Stimulated activated naive B cell treated with anti-CD40 and anti-IgM and Interleukin-4, amounts not matched to agents 10 μg/mL and 1 μg/mL and 100 μg/mL, for 72 hours (primary cell): ENCODE results near the gene DNAAF8.
A peak's percentile ranks its signal among the peaks of the same experiment; 100 is the strongest.
"Not testable (repeated sequence)": the region's sequence is repeated elsewhere in the genome, so short reads cannot be mapped to it uniquely, and the experiment has no call there.

ENCODE experiments used
- ATAC-seq, 2 donors: fragments of 150-1000 bp; cut with Tn5 transposase; replicated peaks; 2 replicates each; pipeline ENCODE4 v1.10.0; 2021; ENCODE audit warnings: moderate library complexity in 1 of 2
- DNase-seq: peaks from one replicate; pipeline ENCODE4 v3.0.0; 2021
- H3K27ac Mint-ChIP-seq: one replicate; pipeline ENCODE4 v1.8.0; 2022; ENCODE audit warnings: mild to moderate bottlenecking, mixed read lengths
- H3K27me3 Mint-ChIP-seq, 2 donors: one replicate each; pipeline ENCODE4 v1.8.0; 2022; ENCODE audit warnings: mixed read lengths in 2 of 2
- H3K36me3 Mint-ChIP-seq, 2 donors: one replicate each; pipeline ENCODE4 v1.8.0; 2022; ENCODE audit warnings: mixed read lengths in 2 of 2, mild to moderate bottlenecking in 1 of 2
- H3K4me1 Mint-ChIP-seq, 2 donors: one replicate each; pipeline ENCODE4 v1.8.0; 2022; ENCODE audit warnings: mixed read lengths in 2 of 2, mild to moderate bottlenecking in 1 of 2
- H3K4me3 Mint-ChIP-seq, 2 donors: one replicate each; pipeline ENCODE4 v1.8.0; 2022; ENCODE audit warnings: mild to moderate bottlenecking in 2 of 2, mixed read lengths in 2 of 2, moderate library complexity in 1 of 2
- H3K9me3 Mint-ChIP-seq, 2 donors: one replicate each; pipeline ENCODE4 v1.8.0; 2022; ENCODE audit warnings: mixed read lengths in 2 of 2, mild to moderate bottlenecking in 1 of 2

The DNAAF8 gene

DNA sequence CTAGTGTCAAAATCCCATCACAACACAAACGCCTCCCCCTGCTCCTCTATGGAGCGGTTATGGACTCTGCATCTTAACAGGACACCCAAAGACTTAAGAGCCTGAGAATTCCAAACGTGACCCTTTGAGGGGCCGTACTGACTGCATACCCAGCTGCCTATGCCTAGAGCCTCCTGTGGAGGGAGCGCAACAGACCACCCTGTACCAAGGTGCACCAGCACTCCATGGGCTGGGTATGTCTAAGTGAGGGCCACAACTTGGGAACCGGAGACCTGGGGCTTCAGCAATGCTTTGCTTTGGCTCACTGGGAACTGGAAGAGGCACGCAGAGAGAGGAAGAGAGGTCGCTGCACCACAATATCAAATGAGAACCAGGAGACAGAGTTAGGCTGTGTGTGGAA, 5.7 kb upstream of the DNAAF8 start:
- ATAC-seq (no peak), DNase-seq (no peak)
- no peak overlapping the region for H3K27ac Mint-ChIP-seq
- H3K27me3 Mint-ChIP-seq = no peaks in the 10 kb centered on the region
- H3K4me3 Mint-ChIP-seq = no peak overlapping the region
- H3K4me1 Mint-ChIP-seq = peaks cover 3 to 17% of the 10 kb centered on the region in 2 donors
- peaks cover 22 to 33% of the 10 kb centered on the region in 2 donors for H3K36me3 Mint-ChIP-seq
- H3K9me3 Mint-ChIP-seq = no peaks in the 10 kb centered on the region

DNA sequence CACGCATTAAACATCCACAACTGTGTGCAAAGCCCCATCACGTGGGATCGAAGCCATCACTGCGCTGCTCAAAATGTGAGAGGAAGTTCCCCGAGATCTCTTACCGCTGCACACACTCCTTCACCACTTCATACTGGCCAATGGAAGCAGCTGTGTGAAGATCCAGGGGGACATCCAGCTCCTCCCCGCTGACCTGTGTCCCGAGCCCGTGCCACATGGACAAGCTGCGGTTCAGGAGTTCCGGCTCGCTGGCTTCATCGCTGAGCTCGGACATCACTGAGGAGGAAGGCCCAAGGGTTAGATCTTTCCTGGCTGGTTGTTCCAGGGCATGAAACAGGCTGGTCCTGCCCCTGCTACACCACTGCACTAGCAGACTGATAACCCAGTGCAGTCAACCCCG, 4.5 kb upstream of the DNAAF8 start:
- DNase-seq (no peak), ATAC-seq (no peak)
- H3K4me1 Mint-ChIP-seq = peaks cover 3 to 20% of the 10 kb centered on the region in 2 donors
- H3K4me3 Mint-ChIP-seq = no peak overlapping the region
- H3K36me3 Mint-ChIP-seq = peaks cover 21 to 33% of the 10 kb centered on the region in 2 donors
- H3K27ac Mint-ChIP-seq = no peak overlapping the region
- no peaks in the 10 kb centered on the region for H3K27me3 Mint-ChIP-seq
- no peaks in the 10 kb centered on the region for H3K9me3 Mint-ChIP-seq

DNA sequence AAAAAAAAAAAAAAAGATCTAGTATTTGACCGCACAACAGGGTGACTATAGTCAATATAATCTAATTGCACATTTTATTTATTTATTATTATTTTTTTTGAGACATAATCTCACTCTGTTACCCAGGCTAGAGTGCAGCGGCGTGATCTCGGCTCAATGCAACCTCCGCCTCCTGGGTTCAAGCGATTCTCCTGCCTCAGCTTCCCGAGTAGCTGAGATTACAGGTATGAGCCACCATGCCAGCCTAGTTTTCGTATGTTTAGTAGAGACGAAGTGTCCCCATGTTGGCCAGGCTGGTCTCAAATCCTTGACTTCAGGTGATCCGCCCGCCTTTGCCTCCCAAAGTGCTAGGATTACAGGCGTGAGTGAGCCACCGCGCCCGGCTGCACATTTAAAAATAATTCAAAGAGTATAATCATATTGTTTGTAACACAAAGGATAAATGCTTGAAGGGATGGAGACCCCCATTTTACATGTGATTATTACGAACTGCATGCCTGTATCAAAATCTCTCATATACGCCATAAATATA, 1.1 kb upstream of the DNAAF8 start:
- peak overlapping the region; percentile 62 for H3K27ac Mint-ChIP-seq
- DNase-seq = no peak

DNA sequence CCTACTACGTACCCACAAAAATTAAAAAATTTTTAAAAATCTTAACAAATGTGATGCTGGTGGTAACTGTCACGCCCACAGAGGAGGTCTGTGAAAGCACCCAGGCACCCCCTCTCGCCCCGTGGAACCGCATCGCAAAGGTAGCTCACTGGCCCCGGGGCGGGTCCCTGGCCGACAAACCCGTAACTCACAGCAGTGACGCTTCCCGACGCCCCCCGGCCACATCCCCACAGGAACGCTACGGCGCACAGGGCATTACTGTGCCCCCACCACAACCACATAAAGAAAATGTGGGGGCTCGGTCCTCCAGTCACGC, 632 bp upstream of the DNAAF8 start:
- peaks cover 8 to 14% of the 10 kb centered on the region in 2 donors for H3K36me3 Mint-ChIP-seq
- peak overlapping the region; percentile 62 for H3K27ac Mint-ChIP-seq
- no peak for DNase-seq
- no peaks in the 10 kb centered on the region for H3K9me3 Mint-ChIP-seq
- no peaks in the 10 kb centered on the region for H3K27me3 Mint-ChIP-seq
- peak; percentile 21 for ATAC-seq
- peak overlapping the region; percentile 89 to 92 for H3K4me3 Mint-ChIP-seq
- H3K4me1 Mint-ChIP-seq = peaks cover 9 to 22% of the 10 kb centered on the region in 2 donors

More for the DNA sequence above, 1.1 kb upstream of the DNAAF8 start:
- Mint-ChIP-seq H3K27me3 (no peaks in the 10 kb centered on the region), H3K36me3 (peaks cover 11 to 19% of the 10 kb centered on the region in 2 donors), H3K4me3 (peak overlapping the region; percentile 89 to 92), H3K4me1 (peaks cover 9 to 26% of the 10 kb centered on the region in 2 donors), H3K9me3 (no peaks in the 10 kb centered on the region)
- no peak for ATAC-seq

DNA sequence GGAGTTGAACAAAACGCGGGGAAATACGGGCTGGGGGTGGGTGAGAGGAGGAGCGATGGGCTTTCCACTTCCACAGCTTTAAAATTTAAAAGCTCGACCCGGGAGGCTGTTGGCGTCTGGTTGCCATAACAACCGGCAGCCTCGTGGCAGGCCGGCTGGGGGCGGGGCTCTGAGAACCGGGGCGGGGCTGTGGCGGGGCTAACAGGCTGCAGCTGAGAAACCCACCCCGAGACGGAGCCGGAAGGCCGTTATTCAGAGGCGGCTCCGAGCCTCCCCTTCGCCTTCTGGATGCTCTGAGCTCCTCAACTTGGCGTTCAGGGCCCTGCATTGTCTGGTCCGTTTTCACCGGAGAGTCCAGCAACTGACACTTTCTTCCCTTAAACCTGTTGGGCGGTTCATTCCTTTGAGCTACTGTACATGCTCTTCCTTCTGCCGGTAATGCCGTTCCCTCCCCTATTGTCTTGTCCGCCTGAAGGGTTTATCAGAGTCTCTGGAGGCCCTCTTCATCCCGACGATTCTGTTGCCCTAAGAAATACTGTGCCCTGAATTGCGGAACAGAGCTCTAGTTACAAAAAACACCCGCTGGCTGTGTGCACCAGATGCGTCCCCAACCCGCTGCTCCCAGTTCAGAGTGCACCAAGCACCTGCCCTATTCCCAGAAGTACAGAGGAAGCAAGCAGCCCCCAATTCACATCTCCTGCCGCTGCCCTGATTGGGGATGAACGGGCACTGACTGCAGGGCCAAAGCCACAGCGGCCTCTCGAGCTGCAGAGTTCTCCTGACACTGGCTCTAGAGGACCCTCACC, 596 bp downstream of the DNAAF8 start:
- peak overlapping the region; percentile 95 for H3K27ac Mint-ChIP-seq
- no peaks in the 10 kb centered on the region for H3K27me3 Mint-ChIP-seq
- H3K4me3 Mint-ChIP-seq = peak overlapping the region; percentile 89 to 92
- H3K36me3 Mint-ChIP-seq = peaks cover 4 to 7% of the 10 kb centered on the region in 2 donors
- H3K4me1 Mint-ChIP-seq = peaks cover 9 to 20% of the 10 kb centered on the region in 2 donors
- no peaks in the 10 kb centered on the region for H3K9me3 Mint-ChIP-seq
- DNase-seq = peak; percentile 85
- peak; percentile 80 to 83 for ATAC-seq

DNA sequence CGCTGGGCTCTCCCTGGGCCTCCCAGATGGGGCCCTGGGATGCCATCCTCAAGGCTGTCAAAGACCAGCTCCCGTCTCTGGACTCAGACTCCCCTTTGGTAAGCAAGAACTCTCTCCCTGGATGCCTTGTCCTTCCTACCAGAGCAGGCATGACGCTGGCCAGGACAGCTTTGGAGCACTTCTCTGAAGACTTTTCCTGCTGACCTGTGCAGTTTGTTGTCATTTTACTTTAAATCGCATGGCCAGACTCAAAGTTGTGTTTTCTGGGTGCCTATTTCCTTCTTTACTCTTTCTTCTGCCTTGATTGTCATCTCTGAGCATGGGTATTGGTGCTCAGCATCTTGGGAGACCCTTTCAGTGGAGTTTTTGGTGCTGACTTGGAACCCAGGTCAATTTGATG, 2.2 kb downstream of the DNAAF8 start:
- no peak for DNase-seq
- H3K36me3 Mint-ChIP-seq = no peaks in the 10 kb centered on the region
- H3K4me3 Mint-ChIP-seq = no peak overlapping the region
- H3K27me3 Mint-ChIP-seq = no peaks in the 10 kb centered on the region
- H3K9me3 Mint-ChIP-seq = no peaks in the 10 kb centered on the region
- ATAC-seq = no peak
- no peak overlapping the region for H3K27ac Mint-ChIP-seq
- peaks cover 9 to 20% of the 10 kb centered on the region in 2 donors for H3K4me1 Mint-ChIP-seq

DNA sequence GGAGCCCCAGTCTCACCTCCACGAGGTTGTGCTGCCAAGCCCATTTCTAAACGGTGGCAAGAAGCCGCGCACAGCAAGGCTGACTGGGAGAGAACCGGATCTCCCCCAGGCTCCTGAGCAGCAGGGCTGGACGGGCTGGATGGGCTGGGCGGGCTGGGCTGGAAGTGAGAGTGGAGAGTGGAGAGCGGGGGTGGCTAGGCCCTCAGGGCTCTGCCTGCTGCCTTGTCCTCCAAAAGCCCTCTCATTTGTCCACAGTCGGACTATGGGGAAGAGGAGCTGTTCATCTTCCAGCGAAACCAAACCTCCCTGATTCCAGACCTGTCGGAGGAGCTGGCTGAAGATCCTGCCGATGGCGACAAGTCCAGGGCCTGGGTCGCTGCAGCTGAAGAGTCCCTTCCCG, 3.2 kb downstream of the DNAAF8 start:
- Mint-ChIP-seq H3K27ac (no peak overlapping the region), H3K4me1 (peaks cover 9 to 20% of the 10 kb centered on the region in 2 donors), H3K36me3 (no peaks in the 10 kb centered on the region), H3K27me3 (no peaks in the 10 kb centered on the region), H3K4me3 (no peak overlapping the region), H3K9me3 (no peaks in the 10 kb centered on the region)
- no peak for ATAC-seq
- no peak for DNase-seq

DNA sequence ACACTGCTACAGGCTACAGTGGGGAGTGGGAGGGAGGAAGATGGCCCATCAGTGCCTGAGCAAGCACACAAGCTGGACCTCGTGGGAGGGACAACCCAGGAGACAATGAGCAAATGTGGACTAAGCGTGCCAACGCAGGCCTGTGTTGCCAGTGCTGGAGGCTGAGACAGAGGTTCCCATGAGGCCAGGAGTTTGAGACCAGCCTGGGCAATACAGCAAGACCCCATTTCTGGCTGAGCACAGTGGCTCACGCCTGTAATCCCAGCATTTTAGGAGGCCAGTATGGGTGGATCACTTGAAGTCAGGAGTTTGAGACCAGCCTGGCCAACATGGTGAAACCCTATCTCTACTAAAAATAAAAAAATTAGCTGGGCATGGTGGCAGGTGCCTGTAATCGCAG, 4.0 kb downstream of the DNAAF8 start:
- peaks cover 7 to 19% of the 10 kb centered on the region in 2 donors for H3K4me1 Mint-ChIP-seq
- not testable (repeated sequence) for H3K36me3 Mint-ChIP-seq, H3K27ac Mint-ChIP-seq, DNase-seq, ATAC-seq, H3K27me3 Mint-ChIP-seq, H3K9me3 Mint-ChIP-seq, H3K4me3 Mint-ChIP-seq

DNA sequence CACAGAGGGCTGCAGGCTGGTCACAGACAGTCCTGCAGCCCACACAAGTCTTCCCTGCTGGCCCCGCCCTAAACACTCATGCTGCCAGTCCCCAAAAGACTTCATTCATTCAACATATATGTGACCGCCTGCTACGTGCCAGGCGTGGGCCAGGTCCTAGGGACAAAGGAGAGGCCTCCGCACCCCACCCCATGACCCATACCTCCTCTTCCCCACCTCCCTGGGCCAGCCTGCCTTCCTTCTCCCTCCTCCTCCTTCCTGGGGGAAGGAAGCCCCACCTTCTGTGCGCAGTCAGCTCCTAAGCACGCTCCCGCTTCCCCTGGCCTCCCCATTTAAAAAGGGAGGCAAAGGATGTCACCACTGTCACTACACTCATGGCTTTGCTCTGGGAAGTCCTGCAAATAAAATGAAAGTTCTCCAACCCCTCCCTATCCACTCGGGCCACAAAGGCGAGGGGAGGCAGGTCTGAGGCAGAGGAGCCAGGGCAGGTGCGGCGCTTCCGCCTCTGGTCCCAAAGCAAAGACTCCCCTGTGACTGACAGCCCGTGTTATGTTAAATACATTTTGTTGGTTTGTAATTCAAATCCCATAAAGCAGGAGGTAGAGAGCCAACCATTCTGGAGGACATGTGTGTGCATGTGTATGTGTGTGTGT, 9.0 kb downstream of the DNAAF8 start:
- Mint-ChIP-seq H3K36me3 (peaks cover 0 to 2% of the 10 kb centered on the region in 2 donors), H3K27ac (no peak overlapping the region), H3K4me3 (peak overlapping the region; percentile 60 to 68), H3K4me1 (peaks cover 13 to 26% of the 10 kb centered on the region in 2 donors), H3K9me3 (no peaks in the 10 kb centered on the region), H3K27me3 (peaks cover 0 to 5% of the 10 kb centered on the region in 2 donors)
- no peak for ATAC-seq
- no peak for DNase-seq

DNA sequence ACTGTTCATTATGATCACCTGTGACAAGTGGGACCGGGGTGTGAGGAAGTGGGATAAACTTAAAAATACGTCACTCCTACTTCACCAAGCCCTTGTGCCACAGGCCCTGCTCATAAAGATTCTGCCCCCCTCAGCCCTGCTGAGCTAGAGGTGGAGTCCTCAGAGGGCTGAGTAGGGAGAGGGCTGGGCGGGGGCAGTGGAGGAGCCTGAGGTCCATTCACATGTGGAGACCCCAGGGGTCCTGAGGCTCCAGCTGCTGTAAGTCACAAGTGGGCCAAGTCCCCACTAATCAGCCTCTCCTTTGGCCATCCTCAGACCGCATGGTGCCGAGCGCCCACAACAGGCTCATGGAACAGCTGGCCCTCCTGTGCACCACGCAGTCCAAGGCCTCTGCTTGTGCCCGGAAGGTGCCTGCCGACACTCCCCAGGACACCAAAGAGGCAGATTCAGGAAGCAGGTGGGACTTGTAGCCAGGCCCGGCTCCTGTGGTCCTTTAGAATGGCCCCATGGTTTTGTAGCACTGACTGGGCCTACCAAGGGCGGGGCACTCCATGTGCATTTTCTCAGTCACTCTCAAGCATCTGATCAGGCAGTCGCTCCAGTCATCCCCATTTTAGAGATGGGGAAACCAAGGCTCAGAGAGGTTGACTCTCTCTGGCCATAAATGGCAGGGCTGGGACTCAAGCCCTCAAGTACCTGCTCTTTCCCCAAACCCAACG, 10.4 kb downstream of the DNAAF8 start:
- Mint-ChIP-seq H3K27ac (no peak overlapping the region), H3K4me1 (peaks cover 13 to 36% of the 10 kb centered on the region in 2 donors), H3K27me3 (peaks cover 0 to 5% of the 10 kb centered on the region in 2 donors), H3K36me3 (peaks cover 4 to 7% of the 10 kb centered on the region in 2 donors), H3K9me3 (no peaks in the 10 kb centered on the region), H3K4me3 (no peak overlapping the region)
- ATAC-seq = peak in 1 of 2 donors; percentile 22
- DNase-seq = no peak

DNA sequence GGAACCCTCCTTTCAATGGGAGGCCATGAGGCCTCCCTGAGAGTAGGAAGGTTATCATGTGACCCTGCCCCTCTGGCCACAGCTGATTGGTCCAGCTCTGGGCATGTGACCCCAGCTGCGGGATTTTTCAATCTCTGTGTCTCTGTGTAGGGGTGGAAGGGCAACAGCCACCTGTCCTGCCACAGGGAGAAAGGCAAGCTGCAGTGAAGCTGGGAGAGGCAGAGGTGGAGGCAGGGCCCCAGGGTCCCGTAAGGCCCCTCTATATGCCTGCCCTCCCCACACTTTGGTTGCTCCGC, 10.9 kb downstream of the DNAAF8 start:
- no peak overlapping the region for H3K27ac Mint-ChIP-seq
- H3K4me1 Mint-ChIP-seq = peaks cover 13 to 36% of the 10 kb centered on the region in 2 donors
- H3K27me3 Mint-ChIP-seq = peaks cover 0 to 5% of the 10 kb centered on the region in 2 donors
- no peak for DNase-seq
- H3K9me3 Mint-ChIP-seq = no peaks in the 10 kb centered on the region
- peaks cover 4 to 7% of the 10 kb centered on the region in 2 donors for H3K36me3 Mint-ChIP-seq
- ATAC-seq = no peak
- H3K4me3 Mint-ChIP-seq = no peak overlapping the region

DNA sequence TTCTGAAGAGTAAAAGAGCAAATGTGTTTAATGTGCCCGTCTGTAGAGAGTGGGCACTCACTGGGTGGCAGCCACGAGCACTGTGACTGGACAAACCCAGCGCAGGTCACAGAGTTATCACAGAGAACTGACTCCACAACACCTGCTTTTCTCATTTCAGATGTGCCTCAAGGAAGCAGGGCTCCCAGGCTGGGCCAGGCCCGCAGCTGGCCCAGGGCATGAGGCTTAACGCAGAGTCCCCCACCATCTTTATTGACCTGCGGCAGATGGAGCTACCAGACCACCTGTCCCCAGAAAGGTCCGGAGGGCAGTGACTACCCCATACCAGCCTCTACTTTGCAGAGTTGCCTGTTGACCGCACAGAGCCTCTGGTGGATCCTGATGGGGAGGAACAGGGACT, 11.9 kb downstream of the DNAAF8 start:
- Mint-ChIP-seq H3K36me3 (peaks cover 8 to 10% of the 10 kb centered on the region in 2 donors), H3K9me3 (no peaks in the 10 kb centered on the region), H3K27me3 (peaks cover 0 to 5% of the 10 kb centered on the region in 2 donors), H3K27ac (no peak overlapping the region), H3K4me3 (no peak overlapping the region), H3K4me1 (peaks cover 13 to 36% of the 10 kb centered on the region in 2 donors)
- DNase-seq = no peak
- no peak for ATAC-seq

DNA sequence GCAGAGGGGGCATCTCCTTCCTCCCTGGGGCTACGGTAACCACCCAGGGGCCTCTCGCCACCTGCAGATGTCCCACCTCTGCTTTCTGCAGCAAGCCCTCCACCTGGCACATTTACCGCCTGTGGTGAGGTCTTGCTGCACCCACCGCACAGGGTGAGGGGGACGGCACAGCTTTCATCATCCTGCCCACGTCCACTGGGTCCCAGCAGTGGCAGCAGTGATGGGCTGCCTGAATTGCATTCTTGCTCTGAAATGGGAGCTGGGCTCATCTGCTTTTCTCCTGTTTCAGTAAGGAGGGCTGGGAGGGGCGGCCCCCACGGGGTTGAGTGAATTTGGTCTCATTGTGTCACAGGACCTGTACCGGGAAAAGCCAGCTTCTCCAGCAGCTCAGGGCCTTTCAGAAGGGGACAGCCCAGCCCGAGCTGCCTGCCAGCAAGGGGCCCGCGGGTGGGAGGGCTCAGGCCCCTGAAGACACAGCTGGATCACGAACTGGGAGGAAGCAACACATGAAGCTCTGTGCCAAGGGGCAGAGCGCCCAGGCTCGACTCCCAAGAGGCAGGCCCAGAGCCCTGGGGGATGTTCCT, 12.7 kb downstream of the DNAAF8 start:
- H3K9me3 Mint-ChIP-seq = no peaks in the 10 kb centered on the region
- H3K27me3 Mint-ChIP-seq = peaks cover 0 to 5% of the 10 kb centered on the region in 2 donors
- peaks cover 12 to 15% of the 10 kb centered on the region in 2 donors for H3K36me3 Mint-ChIP-seq
- peaks cover 13 to 36% of the 10 kb centered on the region in 2 donors for H3K4me1 Mint-ChIP-seq
- peak overlapping the region in 1 of 2 donors; percentile 29 for H3K4me3 Mint-ChIP-seq
- ATAC-seq = peak; percentile 22 to 33
- DNase-seq = no peak
- H3K27ac Mint-ChIP-seq = peak overlapping the region; percentile 31
